ENCODE results near the gene CCDC60.

The CCDC60 gene

GRCh38 chr12:119463211-119463926 is 128.8 kb downstream of the CCDC60 start:
- no peak for TF ChIP-seq CTCF (conservative IDR thresholded peaks at IDR 0.05; ENCODE audit: control insufficient read depth, insufficient read depth, low read depth, low read length)
- no peak overlapping the region for H3K4me3 ChIP-seq (ENCODE audit: control insufficient read depth, low read depth, low read length)
- no peak for DNase-seq (ENCODE audit: low read depth)

GRCh38 chr12:119468296-119468695 is 133.8 kb downstream of the CCDC60 start:
- H3K4me3 ChIP-seq (ENCODE audit: control insufficient read depth, low read depth, low read length), result no peak overlapping the region
- DNase-seq (ENCODE audit: low read depth), result no peak
- no peak for TF ChIP-seq CTCF (conservative IDR thresholded peaks at IDR 0.05; ENCODE audit: control insufficient read depth, insufficient read depth, low read depth, low read length)

- no peak for DNase-seq (ENCODE audit: low read depth)
- no peak for TF ChIP-seq CTCF (conservative IDR thresholded peaks at IDR 0.05; ENCODE audit: control insufficient read depth, insufficient read depth, low read depth, low read length)
- no peak overlapping the region for H3K4me3 ChIP-seq (ENCODE audit: control insufficient read depth, low read depth, low read length)
Measured at GRCh38 chr12:119475650-119476049, 141.1 kb downstream of the CCDC60 start.

- no peak for DNase-seq (ENCODE audit: low read depth)
- TF ChIP-seq CTCF (conservative IDR thresholded peaks at IDR 0.05; ENCODE audit: control insufficient read depth, insufficient read depth, low read depth, low read length), result no peak
- H3K4me3 ChIP-seq (ENCODE audit: control insufficient read depth, low read depth, low read length), result no peak overlapping the region
Measured at GRCh38 chr12:119476951-119477350, 142.4 kb downstream of the CCDC60 start.

GRCh38 chr12:119479121-119479561 is 144.6 kb downstream of the CCDC60 start:
- no peak overlapping the region for H3K4me3 ChIP-seq (ENCODE audit: control insufficient read depth, low read depth, low read length)
- no peak for TF ChIP-seq CTCF (conservative IDR thresholded peaks at IDR 0.05; ENCODE audit: control insufficient read depth, insufficient read depth, low read depth, low read length)
- no peak for DNase-seq (ENCODE audit: low read depth)

GRCh38 chr12:119480551-119480950 is 146.0 kb downstream of the CCDC60 start:
- no peak for DNase-seq (ENCODE audit: low read depth)
- no peak for TF ChIP-seq CTCF (conservative IDR thresholded peaks at IDR 0.05; ENCODE audit: control insufficient read depth, insufficient read depth, low read depth, low read length)
- no peak overlapping the region for H3K4me3 ChIP-seq (ENCODE audit: control insufficient read depth, low read depth, low read length)
